Neural cell (in vitro differentiated cells): ENCODE results near the gene POFUT1. TPM values are rescaled to one million over a fixed set of nuclear protein-coding genes. Genes with fewer than 3 reads are reported as not detected.

ENCODE experiments used
- H2AFZ ChIP-seq: fragments of 200-600, 300-800 bp; sonication (generic), shearing (Covaris generic); 2 replicates; pipeline ENCODE4 v1.6.0; 2014; ENCODE audit warnings: low read depth, mild to moderate bottlenecking, antibody characterized with exemption, low read length, moderate library complexity
- H3F3A ChIP-seq: fragments of 200-600 bp; shearing (Covaris generic); 2 replicates; pipeline ENCODE4 v1.6.1; 2016; ENCODE audit warnings: mild to moderate bottlenecking, moderate library complexity, mixed read lengths, antibody characterized with exemption, low read length; ENCODE audit not compliant: insufficient read depth, poor library complexity, severe bottlenecking
- H3K27ac ChIP-seq: fragments of 200-600, 300-800 bp; sonication (generic), shearing (Covaris generic); 2 replicates; pipeline ENCODE4 v1.5.1; 2014; ENCODE audit warnings: mild to moderate bottlenecking, low read length, moderate library complexity
- H3K27me3 ChIP-seq: fragments of 300-800, 200-600 bp; sonication (generic), shearing (Covaris generic); 2 replicates; pipeline ENCODE4 v1.6.0; 2014; ENCODE audit warnings: mild to moderate bottlenecking, low read depth, low read length, moderate library complexity; ENCODE audit not compliant: insufficient read depth
- H3K36me3 ChIP-seq: fragments of 300-800, 200-600 bp; sonication (generic), shearing (Covaris generic); 2 replicates; pipeline ENCODE4 v1.5.1; 2014; ENCODE audit warnings: mild to moderate bottlenecking, antibody characterized with exemption, low read length, moderate library complexity; ENCODE audit not compliant: insufficient read depth
- H3K4me2 ChIP-seq: fragments of 300-800, 200-600 bp; sonication (generic), shearing (Covaris generic); 2 replicates; pipeline ENCODE4 v1.6.0; 2014; ENCODE audit warnings: mild to moderate bottlenecking, low read length
- H3K4me3 ChIP-seq: fragments of 300-800, 200-600 bp; sonication (generic), shearing (Covaris generic); 2 replicates; pipeline ENCODE4 v1.5.1; 2014; ENCODE audit warnings: mild to moderate bottlenecking, low read length, moderate library complexity
- H3K79me2 ChIP-seq: fragments of 200-600 bp; shearing (Covaris generic); replicated peaks from 2 replicates; pipeline ENCODE4 v1.6.0; 2014; ENCODE audit warnings: mild to moderate bottlenecking, low read length, moderate library complexity; ENCODE audit not compliant: insufficient read depth
- H3K9ac ChIP-seq: fragments of 300-800, 200-600 bp; sonication (generic), shearing (Covaris generic); 2 replicates; pipeline ENCODE4 v1.6.1; 2016; ENCODE audit warnings: mild to moderate bottlenecking, low read length, mixed read lengths
- H3K9me2 ChIP-seq: fragments of 200-600 bp; shearing (Covaris generic); 2 replicates; pipeline ENCODE4 v1.6.1; 2016; ENCODE audit warnings: mild to moderate bottlenecking, low read length, mixed read lengths; ENCODE audit not compliant: insufficient read depth
- H3K9me3 ChIP-seq: fragments of 200-600, 300-800 bp; sonication (generic), shearing (Covaris generic); 2 replicates; pipeline ENCODE4 v1.6.1; 2016; ENCODE audit warnings: mild to moderate bottlenecking, mixed run types, low read length, moderate library complexity, mixed read lengths
- H4K20me1 ChIP-seq: fragments of 200-600 bp; shearing (Covaris generic); 2 replicates; pipeline ENCODE4 v1.6.1; 2016; ENCODE audit warnings: mild to moderate bottlenecking, mixed run types; ENCODE audit not compliant: insufficient read depth
- CTCF ChIP-seq: fragments of 450-650 bp; IDR thresholded peaks from 2 replicates; pipeline ENCODE4 v1.5.1; 2014; ENCODE audit warnings: antibody characterized with exemption, mild to moderate bottlenecking, moderate library complexity; ENCODE audit not compliant: poor library complexity, severe bottlenecking
- EP300 ChIP-seq: fragments of 450-650 bp; conservative IDR thresholded peaks from 2 replicates; pipeline ENCODE4 v1.6.1; 2014; ENCODE audit warnings: antibody characterized with exemption, mild to moderate bottlenecking, moderate library complexity; ENCODE audit not compliant: poor library complexity, severe bottlenecking
- EZH2 ChIP-seq: fragments of 200-600, 300-800 bp; shearing (Covaris generic), sonication (generic); IDR thresholded peaks from 2 replicates; pipeline ENCODE4 v1.6.1; 2014; ENCODE audit warnings: antibody characterized with exemption, low read length, borderline replicate concordance, mild to moderate bottlenecking; ENCODE audit not compliant: insufficient read depth, poor library complexity, severe bottlenecking
- MXI1 ChIP-seq: fragments of 450-650 bp; conservative IDR thresholded peaks from 2 replicates; pipeline ENCODE4 v1.6.1; 2014; ENCODE audit warnings: antibody characterized with exemption, mild to moderate bottlenecking; ENCODE audit not compliant: poor library complexity, severe bottlenecking
- POLR2AphosphoS5 ChIP-seq: IDR thresholded peaks from 2 replicates; pipeline ENCODE4 v1.6.1; 2012
- RAD21 ChIP-seq: fragments of 450-650 bp; conservative IDR thresholded peaks from 2 replicates; pipeline ENCODE4 v1.6.1; 2014; ENCODE audit warnings: antibody characterized with exemption, mild to moderate bottlenecking, moderate library complexity
- REST ChIP-seq: IDR thresholded peaks from 2 replicates; pipeline ENCODE4 v1.6.1; 2012; ENCODE audit warnings: borderline replicate concordance
- SMC3 ChIP-seq: fragments of 450-650 bp; conservative IDR thresholded peaks from 2 replicates; pipeline ENCODE4 v1.6.1; 2014; ENCODE audit warnings: antibody characterized with exemption, mild to moderate bottlenecking, moderate library complexity; ENCODE audit not compliant: poor library complexity
- TAF1 ChIP-seq: IDR thresholded peaks from 2 replicates; pipeline ENCODE4 v1.6.1; 2012; ENCODE audit warnings: low read depth
- polyA minus RNA-seq: library from RNA; depleted of rRNA, polyadenylated mRNA; stranded (reverse); fragments of >200 nt; gene quantifications from 2 replicates; pipeline ENCODE4 v1.2.3, GENCODE V29; 2014
- polyA plus RNA-seq: library from polyadenylated mRNA; depleted of rRNA; stranded (reverse); fragments of >200 nt; gene quantifications from 2 replicates; pipeline ENCODE4 v1.2.3, GENCODE V29; 2014

POFUT1 gene
- polyA plus RNA-seq (14.0 and 15.5 TPM in 2 replicates), polyA minus RNA-seq (25.8 and 27.5 TPM in 2 replicates)

DNA sequence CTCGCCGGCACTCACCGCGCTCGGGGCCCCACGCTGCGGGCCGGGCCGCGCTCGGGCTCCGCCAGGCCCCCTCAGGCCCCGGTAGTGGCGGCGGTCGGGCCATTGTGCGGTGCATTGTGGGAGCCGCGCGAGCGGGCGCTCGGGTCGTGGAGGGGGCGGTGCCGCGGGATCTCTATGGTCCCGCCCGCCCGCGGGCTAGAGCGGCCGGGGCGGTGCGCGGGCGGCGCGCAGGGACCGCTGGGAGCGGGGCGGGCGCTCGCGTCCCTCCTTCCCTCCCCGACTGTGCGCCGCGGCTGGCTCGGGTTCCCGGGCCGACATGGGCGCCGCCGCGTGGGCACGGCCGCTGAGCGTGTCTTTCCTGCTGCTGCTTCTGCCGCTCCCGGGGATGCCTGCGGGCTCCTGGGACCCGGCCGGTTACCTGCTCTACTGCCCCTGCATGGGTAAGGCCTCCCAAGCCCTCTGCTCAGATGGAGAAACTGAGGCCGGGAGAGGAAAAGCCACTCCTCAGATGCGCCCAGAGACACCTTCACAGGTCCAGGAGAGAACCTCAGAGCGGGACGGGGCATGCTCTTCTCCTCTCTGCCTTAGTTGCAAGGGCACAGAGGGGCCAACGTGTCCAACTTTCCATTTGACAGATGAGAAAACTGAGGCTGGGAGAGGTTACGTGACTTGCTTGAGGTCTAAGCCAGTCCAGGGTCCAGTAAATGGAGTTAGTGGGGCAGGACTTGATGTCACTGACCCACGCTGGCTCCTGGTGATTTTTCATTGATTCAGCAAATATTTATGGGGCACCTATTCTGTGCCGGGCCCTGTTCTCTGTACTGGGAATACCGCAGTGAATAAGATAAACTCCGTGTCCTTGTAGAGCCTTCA lies at the start of gene POFUT1, which contains the start of gene PLAGL2:
POFUT1 (plus strand) TSS at position 255 of the 873 bp plus-strand sequence; CDS start at position 317, 62 bp downstream.
PLAGL2 (minus strand) TSS at position 118 of the 873 bp plus-strand sequence. CDS start 5,565 bp downstream, outside the sequence.
- Histone ChIP-seq H3K9ac (peak within 1 kb of the TSS; percentile 93), H3K79me2 (peaks cover 56% of the 10 kb centered on the region), H3K4me2 (peak within 1 kb of the TSS; percentile 98), H3K4me3 (peak within 1 kb of the TSS; percentile 77), H3K36me3 (no peaks in the 10 kb centered on the region), H3F3A (no peaks in the 10 kb centered on the region), H2AFZ (peak within 1 kb of the TSS; percentile 97), H4K20me1 (no peaks in the 10 kb centered on the region), H3K27me3 (no peaks in the 10 kb centered on the region), H3K9me3 (no peaks in the 10 kb centered on the region), H3K27ac (peak within 1 kb of the TSS; percentile 72), H3K9me2 (no peaks in the 10 kb centered on the region)
- TF ChIP-seq EP300 (peak; percentile 67), RAD21 (peak; percentile 67), EZH2 (no peak), TAF1 (peak; percentile 93), MXI1 (peak; percentile 96), SMC3 (peak; percentile 75), CTCF (peak; percentile 70), REST (peak; percentile 81), POLR2AphosphoS5 (peak; percentile 83)

DNA sequence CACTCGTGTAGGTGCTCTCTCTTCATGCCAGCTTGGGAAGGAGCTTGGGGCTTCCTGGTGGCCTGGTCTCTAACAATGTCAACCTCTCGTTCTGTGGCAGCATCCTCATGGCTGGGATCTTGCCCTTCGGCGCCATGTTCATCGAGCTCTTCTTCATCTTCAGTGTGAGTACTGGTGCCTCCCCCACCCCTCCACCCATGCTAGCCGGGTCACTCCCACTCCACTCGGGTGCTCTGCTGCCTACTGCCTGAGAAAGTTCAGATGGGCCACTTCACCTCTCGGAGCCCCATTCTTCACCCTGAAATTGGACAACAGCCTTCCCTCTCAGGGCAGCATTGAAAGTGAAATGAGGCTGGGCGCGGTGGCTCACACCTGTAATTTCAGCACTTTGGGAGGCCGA lies 49.3 kb upstream of the POFUT1 start:
- no peak for TF ChIP-seq EZH2
- TF ChIP-seq TAF1, result no peak
- no peaks in the 10 kb centered on the region for H3K9me2 ChIP-seq

More for the DNA sequence above, 49.3 kb upstream of the POFUT1 start:
- H3K9me3 ChIP-seq, result no peaks in the 10 kb centered on the region
- H3K4me3 ChIP-seq, result no peak overlapping the region
- H3K79me2 ChIP-seq, result no peaks in the 10 kb centered on the region
- no peaks in the 10 kb centered on the region for H4K20me1 ChIP-seq
- no peaks in the 10 kb centered on the region for H3F3A ChIP-seq
- no peak overlapping the region for H2AFZ ChIP-seq
- H3K36me3 ChIP-seq, result peaks cover 22% of the 10 kb centered on the region
- H3K27ac ChIP-seq, result no peak overlapping the region
- no peak overlapping the region for H3K4me2 ChIP-seq
- no peaks in the 10 kb centered on the region for H3K27me3 ChIP-seq
- H3K9ac ChIP-seq, result no peak overlapping the region
